ENCODE data around the gene FAM83C. TPM values are rescaled to one million over a fixed set of nuclear protein-coding genes. Genes with fewer than 3 reads are reported as not detected.
A peak's percentile ranks its signal among the peaks of the same experiment; 100 is the strongest.

FAM83C gene
- total and polyA plus RNA-seq, 9 donors = 0.11 to 2.1 TPM; not detected in 7

- no peaks in the 10 kb centered on the region for H3K27me3 ChIP-seq (ENCODE audit: control insufficient read depth, insufficient read depth, low read length)
- H3K36me3 ChIP-seq (ENCODE audit: control insufficient read depth, insufficient read depth, low read length) = peaks cover 38% of the 10 kb centered on the region
- no peak for DNase-seq
- WGBS (ENCODE audit: insufficient coverage) = 92% methylated on average over 20 of the region's 24 CpGs
- H3K27ac ChIP-seq (ENCODE audit: low read length) = no peak overlapping the region
- no peaks in the 10 kb centered on the region for H3K9me3 ChIP-seq (replicated peaks; ENCODE audit: control insufficient read depth, low read depth, low read length)
- no peak overlapping the region for H3K4me3 ChIP-seq (ENCODE audit: low read length)
- H3K4me1 ChIP-seq (ENCODE audit: control insufficient read depth, insufficient read depth, low read length) = peaks cover 15% of the 10 kb centered on the region
Measured at GRCh38 chr20:35274172-35275092, 17.8 kb downstream of the FAM83C start.

DNA sequence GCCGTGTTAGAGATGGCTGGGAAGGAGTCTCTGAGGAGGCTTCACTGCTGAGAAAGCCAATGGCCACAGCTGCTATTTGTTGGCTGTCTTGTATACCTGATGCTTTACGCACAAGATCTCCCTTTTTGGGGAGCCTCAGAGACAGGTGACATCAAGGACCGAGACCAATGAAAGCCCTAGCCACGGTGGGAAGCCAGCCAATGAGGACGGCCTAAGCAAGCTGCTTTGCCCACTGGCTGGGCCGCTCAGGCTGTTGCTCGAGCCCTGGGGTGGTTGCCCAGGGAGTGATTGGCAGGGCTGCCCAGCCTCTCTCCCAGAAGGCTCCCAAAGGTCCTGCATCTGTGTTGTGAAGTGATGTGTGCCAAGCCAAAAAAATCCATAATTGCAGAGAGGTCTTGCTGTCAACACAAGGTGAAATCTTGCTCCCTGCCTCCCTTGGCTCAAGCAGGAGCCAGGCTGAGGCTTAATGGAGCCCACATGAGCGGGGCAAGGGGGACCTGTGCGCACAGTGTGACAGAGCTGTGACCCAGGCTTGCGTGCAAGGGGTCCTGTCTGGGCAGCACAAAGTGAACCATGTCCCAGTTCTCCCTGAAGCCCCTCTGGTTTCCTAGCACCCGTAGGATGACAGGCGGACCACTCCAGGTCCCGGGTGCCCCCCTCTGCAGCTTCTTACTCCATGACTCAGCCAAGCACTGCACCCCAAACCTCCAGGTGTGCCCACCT, 18.6 kb downstream of the FAM83C start:
- H3K4me3 ChIP-seq (ENCODE audit: low read length) = no peak overlapping the region
- DNase-seq = peak; percentile 21
- H3K27ac ChIP-seq (ENCODE audit: low read length) = no peak overlapping the region
- peaks cover 30% of the 10 kb centered on the region for H3K36me3 ChIP-seq (ENCODE audit: control insufficient read depth, insufficient read depth, low read length)
- H3K4me1 ChIP-seq (ENCODE audit: control insufficient read depth, insufficient read depth, low read length) = peaks cover 13% of the 10 kb centered on the region
- no peaks in the 10 kb centered on the region for H3K27me3 ChIP-seq (ENCODE audit: control insufficient read depth, insufficient read depth, low read length)
- 64% methylated on average over 13 of the region's 13 CpGs for WGBS (ENCODE audit: insufficient coverage)
- no peaks in the 10 kb centered on the region for H3K9me3 ChIP-seq (replicated peaks; ENCODE audit: control insufficient read depth, low read depth, low read length)

- no peak overlapping the region for H3K27ac ChIP-seq (ENCODE audit: low read length)
- H3K9me3 ChIP-seq (replicated peaks; ENCODE audit: control insufficient read depth, low read depth, low read length) = no peaks in the 10 kb centered on the region
- H3K4me1 ChIP-seq (ENCODE audit: control insufficient read depth, insufficient read depth, low read length) = peaks cover 4% of the 10 kb centered on the region
- peaks cover 29% of the 10 kb centered on the region for H3K36me3 ChIP-seq (ENCODE audit: control insufficient read depth, insufficient read depth, low read length)
- 73% methylated on average over 6 of the region's 7 CpGs for WGBS (ENCODE audit: insufficient coverage)
- H3K27me3 ChIP-seq (ENCODE audit: control insufficient read depth, insufficient read depth, low read length) = no peaks in the 10 kb centered on the region
- DNase-seq = no peak
- no peak overlapping the region for H3K4me3 ChIP-seq (ENCODE audit: low read length)
Measured at GRCh38 chr20:35271904-35272303, 20.3 kb downstream of the FAM83C start.

DNA sequence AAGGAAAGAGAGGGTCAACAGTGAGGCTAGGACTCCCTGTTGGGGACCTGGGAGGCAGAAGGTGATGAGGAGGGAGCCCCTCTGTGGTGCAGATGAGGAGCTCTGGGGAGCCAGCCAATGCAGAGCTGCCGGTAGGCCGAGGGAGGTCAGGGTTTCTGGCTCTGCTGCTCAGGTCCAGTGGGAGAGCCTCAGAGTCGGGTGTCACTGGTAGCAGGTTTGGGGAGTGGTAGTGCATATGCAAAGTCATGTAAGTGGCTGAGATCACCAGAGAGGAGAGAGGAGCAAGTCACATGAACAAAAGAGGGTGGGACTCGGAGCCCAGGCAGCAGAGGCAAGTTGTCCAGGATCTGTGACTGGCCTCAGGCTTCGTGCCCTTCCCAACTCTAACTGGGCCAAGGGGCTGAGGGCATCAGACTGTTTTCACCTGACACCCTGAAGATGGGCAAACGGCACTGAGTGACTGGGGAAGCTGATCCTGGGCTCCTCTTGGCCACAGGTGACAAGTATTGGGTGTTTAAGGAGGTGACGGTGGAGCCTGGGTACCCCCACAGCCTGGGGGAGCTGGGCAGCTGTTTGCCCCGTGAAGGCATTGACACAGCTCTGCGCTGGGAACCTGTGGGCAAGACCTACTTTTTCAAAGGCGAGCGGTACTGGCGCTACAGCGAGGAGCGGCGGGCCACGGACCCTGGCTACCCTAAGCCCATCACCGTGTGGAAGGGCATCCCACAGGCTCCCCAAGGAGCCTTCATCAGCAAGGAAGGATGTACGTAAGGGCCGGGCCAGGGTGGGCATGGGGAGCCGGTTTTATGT, 20.9 kb downstream of the FAM83C start:
- H3K27me3 ChIP-seq (ENCODE audit: control insufficient read depth, insufficient read depth, low read length) = no peaks in the 10 kb centered on the region
- 83% methylated on average over 15 of the region's 20 CpGs for WGBS (ENCODE audit: insufficient coverage)
- DNase-seq = no peak
- H3K36me3 ChIP-seq (ENCODE audit: control insufficient read depth, insufficient read depth, low read length) = peaks cover 29% of the 10 kb centered on the region
- H3K9me3 ChIP-seq (replicated peaks; ENCODE audit: control insufficient read depth, low read depth, low read length) = no peaks in the 10 kb centered on the region
- H3K4me1 ChIP-seq (ENCODE audit: control insufficient read depth, insufficient read depth, low read length) = no peaks in the 10 kb centered on the region
- H3K27ac ChIP-seq (ENCODE audit: low read length) = no peak overlapping the region
- H3K4me3 ChIP-seq (ENCODE audit: low read length) = no peak overlapping the region

DNA sequence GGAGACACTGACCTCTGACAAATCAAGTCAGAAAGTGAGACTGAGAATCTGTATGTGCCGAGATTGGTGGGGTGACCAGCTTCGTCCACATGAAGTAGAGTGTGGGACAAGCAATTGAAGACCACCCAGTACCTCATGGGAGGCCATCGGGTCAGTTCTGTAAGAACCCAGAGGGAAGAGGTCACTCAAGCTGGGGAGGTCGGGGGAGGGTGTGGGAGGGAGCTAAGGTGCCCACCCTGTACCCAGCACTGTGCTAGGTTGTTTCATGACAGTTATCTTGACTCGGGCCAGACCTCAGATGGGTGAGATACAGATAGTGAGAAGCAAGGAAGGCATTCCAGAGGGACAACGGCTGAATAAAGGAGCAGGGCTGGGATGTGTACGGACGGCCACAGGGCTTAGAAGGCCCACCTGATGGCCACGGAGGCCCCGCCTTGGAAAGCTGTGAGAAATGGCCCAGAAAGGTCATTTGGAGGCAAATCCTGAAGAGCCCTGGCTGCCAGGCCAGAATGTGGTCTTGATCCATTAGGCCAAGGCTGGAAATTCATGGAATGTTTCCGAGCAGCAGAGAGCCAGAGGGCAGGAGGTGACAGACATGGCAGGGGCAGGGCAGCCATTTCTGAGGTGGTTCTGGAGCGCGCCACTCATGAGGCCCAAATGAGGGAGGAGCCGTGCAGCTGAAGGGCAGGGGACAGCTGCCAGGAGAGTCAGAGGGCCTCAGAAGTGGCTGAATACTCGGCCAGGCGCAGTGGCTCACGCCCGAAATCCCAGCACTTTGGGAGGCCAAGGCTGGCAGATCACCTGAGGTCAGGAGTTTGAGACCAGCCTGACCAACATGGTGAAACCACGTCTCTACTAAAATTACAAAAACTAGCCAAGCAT, 22.0 kb downstream of the FAM83C start:
- H3K36me3 ChIP-seq (ENCODE audit: control insufficient read depth, insufficient read depth, low read length) = peaks cover 19% of the 10 kb centered on the region
- no peaks in the 10 kb centered on the region for H3K9me3 ChIP-seq (replicated peaks; ENCODE audit: control insufficient read depth, low read depth, low read length)
- WGBS (ENCODE audit: insufficient coverage) = 87% methylated on average over 17 of the region's 19 CpGs
- no peak overlapping the region for H3K4me3 ChIP-seq (ENCODE audit: low read length)
- H3K27me3 ChIP-seq (ENCODE audit: control insufficient read depth, insufficient read depth, low read length) = no peaks in the 10 kb centered on the region
- no peak overlapping the region for H3K27ac ChIP-seq (ENCODE audit: low read length)
- no peaks in the 10 kb centered on the region for H3K4me1 ChIP-seq (ENCODE audit: control insufficient read depth, insufficient read depth, low read length)
- no peak for DNase-seq

- Histone ChIP-seq H3K27ac (ENCODE audit: low read length) (no peak overlapping the region), H3K36me3 (ENCODE audit: control insufficient read depth, insufficient read depth, low read length) (peaks cover 15% of the 10 kb centered on the region), H3K4me3 (ENCODE audit: low read length) (no peak overlapping the region), H3K9me3 (replicated peaks; ENCODE audit: control insufficient read depth, low read depth, low read length) (no peaks in the 10 kb centered on the region), H3K4me1 (ENCODE audit: control insufficient read depth, insufficient read depth, low read length) (no peaks in the 10 kb centered on the region), H3K27me3 (ENCODE audit: control insufficient read depth, insufficient read depth, low read length) (no peaks in the 10 kb centered on the region)
- WGBS (ENCODE audit: insufficient coverage) = 36% methylated on average over 9 of the region's 14 CpGs
- DNase-seq = peak; percentile 41
Measured at GRCh38 chr20:35269055-35269781, 23.0 kb downstream of the FAM83C start.

DNA sequence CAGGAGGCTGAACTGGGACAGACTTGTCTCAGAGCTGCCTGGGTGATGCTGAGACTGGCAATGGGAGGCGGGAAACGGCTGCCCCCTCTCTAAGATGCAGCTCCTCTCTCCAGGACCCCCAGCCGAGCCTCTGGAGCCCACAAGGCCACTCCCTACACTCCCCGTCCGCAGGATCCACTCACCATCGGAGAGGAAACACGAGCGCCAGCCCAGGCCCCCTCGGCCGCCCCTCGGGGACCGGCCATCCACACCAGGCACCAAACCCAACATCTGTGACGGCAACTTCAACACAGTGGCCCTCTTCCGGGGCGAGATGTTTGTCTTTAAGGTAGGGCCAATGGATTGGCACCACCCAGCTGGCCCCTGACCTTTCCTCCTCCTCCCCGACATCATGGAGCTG, 25.1 kb downstream of the FAM83C start:
- 84% methylated on average over 3 of the region's 16 CpGs for WGBS (ENCODE audit: insufficient coverage)
- DNase-seq = no peak
- H3K9me3 ChIP-seq (replicated peaks; ENCODE audit: control insufficient read depth, low read depth, low read length) = no peaks in the 10 kb centered on the region
- no peak overlapping the region for H3K27ac ChIP-seq (ENCODE audit: low read length)
- peaks cover 8% of the 10 kb centered on the region for H3K4me1 ChIP-seq (ENCODE audit: control insufficient read depth, insufficient read depth, low read length)
- H3K36me3 ChIP-seq (ENCODE audit: control insufficient read depth, insufficient read depth, low read length) = peaks cover 13% of the 10 kb centered on the region
- H3K4me3 ChIP-seq (ENCODE audit: low read length) = no peak overlapping the region
- H3K27me3 ChIP-seq (ENCODE audit: control insufficient read depth, insufficient read depth, low read length) = no peaks in the 10 kb centered on the region

GRCh38 chr20:35264755-35265154, 27.5 kb downstream of the FAM83C start:
- Histone ChIP-seq H3K36me3 (ENCODE audit: control insufficient read depth, insufficient read depth, low read length) (peaks cover 9% of the 10 kb centered on the region), H3K4me3 (ENCODE audit: low read length) (no peak overlapping the region), H3K27ac (ENCODE audit: low read length) (no peak overlapping the region), H3K27me3 (ENCODE audit: control insufficient read depth, insufficient read depth, low read length) (no peaks in the 10 kb centered on the region), H3K9me3 (replicated peaks; ENCODE audit: control insufficient read depth, low read depth, low read length) (no peaks in the 10 kb centered on the region), H3K4me1 (ENCODE audit: control insufficient read depth, insufficient read depth, low read length) (peaks cover 8% of the 10 kb centered on the region)
- WGBS (ENCODE audit: insufficient coverage) = 33% methylated on average over 1 of the region's 1 CpG
- DNase-seq = no peak
